GM21447 (cell line): ENCODE measurements around the gene AMH.
"Not testable (repeated sequence)": the region's sequence is repeated elsewhere in the genome, so short reads cannot be mapped to it uniquely, and the experiment has no call there.

ENCODE experiments used
- ATAC-seq: cut with Tn5 transposase; IDR thresholded peaks from one replicate; pipeline ENCODE4 v1.9.1; 2021; ENCODE audit not compliant: unreplicated experiment

Gene AMH

DNA sequence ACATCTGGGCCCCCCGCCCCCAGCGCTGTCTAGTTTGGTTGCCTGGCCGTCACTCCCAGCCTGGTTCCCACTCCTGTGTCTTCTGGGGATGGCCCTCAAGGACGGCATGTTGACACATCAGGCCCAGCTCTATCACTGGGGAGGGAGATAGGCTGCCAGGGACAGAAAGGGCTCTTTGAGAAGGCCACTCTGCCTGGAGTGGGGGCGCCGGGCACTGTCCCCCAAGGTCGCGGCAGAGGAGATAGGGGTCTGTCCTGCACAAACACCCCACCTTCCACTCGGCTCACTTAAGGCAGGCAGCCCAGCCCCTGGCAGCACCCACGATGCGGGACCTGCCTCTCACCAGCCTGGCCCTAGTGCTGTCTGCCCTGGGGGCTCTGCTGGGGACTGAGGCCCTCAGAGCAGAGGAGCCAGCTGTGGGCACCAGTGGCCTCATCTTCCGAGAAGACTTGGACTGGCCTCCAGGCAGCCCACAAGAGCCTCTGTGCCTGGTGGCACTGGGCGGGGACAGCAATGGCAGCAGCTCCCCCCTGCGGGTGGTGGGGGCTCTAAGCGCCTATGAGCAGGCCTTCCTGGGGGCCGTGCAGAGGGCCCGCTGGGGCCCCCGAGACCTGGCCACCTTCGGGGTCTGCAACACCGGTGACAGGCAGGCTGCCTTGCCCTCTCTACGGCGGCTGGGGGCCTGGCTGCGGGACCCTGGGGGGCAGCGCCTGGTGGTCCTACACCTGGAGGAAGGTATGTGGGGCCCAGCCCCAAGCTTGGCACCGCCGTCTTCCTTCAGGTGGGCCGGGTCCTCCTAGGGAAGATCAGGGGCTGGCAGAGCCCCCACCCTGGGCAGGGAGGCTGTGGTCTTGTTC, at the start of gene AMH:
Gene AMH (plus strand): TSS at position 314 of the 857 bp plus-strand sequence. CDS start 10 bp downstream, at position 324.
- no peak for ATAC-seq

DNA sequence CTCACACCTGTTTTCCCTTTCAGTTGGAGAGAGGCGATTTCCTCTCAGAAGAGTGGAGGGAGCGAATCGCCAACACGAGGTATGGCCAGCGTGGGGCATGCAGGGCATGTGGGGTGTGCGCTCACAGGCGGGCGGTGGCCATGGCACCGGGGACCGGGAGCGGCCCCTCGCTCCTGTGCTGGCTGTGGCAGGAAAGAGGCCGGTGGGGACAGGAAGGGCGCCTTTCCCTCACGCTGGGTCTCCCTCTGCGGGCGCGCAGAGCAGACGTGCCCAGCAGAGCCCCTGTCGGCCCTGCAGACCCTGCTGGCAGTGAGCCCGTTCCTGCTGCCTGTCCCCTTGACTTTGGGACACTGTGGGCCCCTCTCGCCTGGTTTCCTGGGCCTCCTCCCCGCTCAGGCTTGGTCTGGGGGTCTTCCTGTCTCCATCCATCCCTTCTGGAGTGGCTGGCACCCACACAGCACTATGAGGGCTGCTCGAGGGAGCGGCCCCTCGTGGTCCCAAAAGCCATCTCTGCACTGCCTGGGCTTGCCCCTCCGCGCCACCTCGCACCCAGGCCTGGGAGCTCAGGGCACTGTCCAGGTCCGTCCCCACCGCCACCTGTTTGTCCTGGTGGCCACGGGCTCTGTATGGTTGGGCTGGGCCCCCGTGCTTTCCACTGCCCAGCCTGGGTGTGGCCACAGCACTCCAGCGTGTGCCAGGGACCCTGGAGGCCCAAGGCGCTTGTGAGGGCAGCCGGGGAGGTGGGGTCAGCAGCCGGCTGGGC, 49.1 kb upstream of the AMH start:
- no peak for ATAC-seq

DNA sequence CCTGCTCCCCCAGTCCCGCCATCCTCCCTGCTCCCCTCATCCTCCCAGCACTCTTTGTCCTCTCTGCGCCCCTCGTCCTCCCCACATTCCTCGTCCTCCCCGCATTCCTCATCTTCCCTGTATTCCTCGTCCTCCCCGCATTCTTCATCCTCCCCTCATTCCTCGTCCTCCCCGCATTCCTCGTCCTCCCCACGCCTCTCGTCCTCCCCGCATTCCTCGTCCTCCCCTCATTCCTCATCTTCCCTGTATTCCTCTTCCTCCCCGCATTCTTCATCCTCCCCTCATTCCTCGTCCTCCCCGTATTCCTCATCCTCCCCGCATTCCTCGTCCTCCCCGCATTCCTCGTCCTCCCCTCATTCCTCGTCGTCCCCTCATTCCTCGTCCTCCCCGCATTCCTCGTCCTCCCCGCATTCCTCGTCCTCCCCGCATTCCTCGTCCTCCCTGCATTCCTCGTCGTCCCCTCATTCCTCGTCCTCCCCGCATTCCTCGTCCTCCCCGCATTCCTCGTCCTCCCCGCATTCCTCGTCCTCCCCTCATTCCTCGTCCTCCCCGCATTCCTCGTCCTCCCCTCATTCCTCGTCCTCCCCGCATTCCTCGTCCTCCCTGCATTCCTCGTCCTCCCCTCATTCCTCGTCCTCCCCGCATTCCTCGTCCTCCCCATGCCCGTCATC, 48.4 kb upstream of the AMH start:
- ATAC-seq = not testable (repeated sequence)

DNA sequence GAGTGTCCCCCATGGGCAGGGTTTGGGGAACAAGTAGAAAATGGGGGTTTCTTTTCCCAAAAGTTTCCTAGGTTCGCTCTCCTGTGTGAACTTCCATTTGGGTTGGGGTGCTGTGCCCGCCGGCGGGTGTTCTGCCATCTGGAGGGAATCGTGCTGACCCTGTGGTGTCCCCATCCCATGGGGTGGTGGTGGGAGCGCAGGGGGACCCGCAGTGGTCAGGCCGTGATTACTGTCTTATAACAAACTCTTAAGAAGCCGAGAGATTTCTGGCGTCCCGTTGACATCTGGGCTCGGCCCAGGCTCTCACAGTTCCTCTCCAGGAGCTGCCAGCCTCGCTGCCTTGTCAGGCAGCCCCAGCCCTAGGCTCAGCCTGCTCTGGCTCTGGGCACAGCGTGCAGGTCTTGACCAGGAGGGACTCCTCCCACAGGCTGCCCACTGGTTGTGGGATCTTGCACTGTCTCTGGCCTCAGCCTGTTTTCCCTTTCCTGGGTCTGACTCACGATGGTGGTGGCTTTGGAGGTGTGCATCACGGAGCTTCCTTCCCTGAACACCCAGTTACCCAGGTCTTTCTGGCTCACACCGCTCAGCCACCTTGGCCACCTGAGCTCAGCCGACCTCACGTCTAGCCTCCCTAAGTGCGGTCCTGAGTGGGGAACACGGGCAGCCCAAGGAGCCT, 47.5 kb upstream of the AMH start:
- ATAC-seq = no peak

DNA sequence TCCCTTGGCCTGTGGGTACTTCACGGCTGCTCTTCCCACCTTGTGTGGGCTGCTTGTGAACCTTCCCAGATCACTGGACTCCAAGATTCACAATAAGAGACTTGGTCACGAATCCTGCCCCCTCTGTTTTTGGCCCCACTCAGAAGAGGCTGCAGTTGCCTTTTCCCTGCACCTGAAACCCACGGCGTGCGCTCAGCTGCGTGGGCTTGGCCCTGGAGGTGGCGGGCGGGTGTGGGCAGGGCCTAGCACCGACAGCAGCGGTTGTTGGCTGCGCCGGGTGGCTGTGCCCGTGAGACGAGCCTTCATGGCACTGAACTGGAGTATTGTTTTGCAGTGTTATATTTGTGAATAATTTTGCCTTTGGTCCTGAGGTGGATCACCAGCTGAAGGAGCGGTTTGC, 46.8 kb upstream of the AMH start:
- no peak for ATAC-seq

DNA sequence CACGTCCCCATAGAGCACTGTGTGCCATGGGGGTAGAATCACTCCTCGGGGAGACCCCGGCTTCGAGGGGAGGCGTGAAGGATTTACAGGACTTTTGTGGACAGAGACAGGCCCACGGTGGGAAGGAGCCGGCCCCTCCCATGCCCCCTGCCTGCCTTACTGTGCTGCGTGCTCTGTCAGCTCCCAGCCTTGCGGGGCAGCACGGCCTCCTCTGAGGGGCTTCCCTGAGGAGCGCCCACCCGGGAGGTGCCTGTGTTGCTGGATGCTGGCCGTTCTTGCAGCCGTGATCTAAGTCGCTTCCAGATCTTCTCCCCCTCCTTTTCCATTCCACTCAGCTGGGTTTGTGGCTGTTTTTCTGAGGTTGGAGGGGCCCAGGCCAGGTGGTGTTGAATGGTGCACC, 42.1 kb upstream of the AMH start:
- no peak for ATAC-seq

DNA sequence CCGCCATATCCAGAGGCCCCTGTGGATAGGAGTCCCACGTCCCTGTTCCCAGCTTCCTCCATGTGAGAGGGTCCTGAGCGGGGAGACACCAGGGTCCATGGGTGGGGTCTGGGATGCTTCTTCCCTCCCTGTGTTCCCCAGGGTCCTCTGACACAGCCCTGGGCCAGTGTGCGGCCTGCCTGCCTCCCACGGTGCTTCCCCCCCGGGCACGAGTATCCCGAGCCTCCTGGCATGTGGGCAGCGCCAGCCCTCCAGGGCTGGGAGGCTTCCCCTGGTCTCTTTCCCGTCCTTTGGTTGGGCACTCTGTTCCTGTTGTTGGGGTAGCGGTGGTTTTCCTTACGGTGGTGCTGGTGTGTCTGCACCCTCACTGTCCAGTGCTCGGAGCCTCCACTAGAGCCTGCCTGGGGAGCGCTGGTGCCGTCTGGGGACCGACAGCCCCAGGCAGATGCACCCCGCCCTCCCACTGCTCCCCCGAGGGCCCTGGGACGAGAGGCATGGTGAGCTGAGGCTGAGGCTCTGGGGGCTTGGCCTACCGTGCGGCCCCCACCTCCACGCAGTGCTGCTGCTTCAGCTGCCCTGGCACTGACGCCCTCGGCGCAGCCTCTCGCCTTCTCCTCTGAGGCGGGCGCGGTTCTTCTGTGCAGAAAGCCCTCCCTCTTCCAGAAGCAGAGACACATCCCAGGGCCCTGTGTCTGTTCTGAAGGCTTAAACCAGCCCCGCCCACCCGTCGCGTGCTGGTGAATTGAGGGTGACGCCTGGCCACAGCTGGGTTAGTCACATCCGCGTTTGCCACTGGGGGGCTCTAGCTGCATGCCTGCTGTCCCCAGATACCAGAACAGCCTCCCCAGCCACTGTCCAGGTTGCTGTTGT, 40.9 kb upstream of the AMH start:
- no peak for ATAC-seq

DNA sequence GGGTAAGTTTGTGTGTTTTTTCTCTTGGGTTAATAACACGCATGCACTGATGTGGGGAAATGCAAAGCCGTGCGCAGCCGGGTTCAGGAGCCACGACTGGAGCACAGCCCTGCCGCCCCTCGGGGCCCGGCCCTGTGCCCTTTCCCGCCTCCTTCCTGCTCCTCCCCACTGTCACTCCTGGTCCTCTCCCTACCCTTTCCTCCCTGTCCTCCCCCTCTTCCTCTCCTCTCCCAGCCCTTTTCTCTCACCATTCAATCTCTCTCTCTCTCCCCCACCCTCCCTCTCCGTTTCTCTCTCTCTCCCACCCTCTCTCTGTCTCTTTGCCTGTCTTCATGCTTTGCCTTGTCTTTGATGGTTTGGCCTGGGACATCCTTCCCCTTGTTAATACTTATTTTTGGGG, 40.1 kb upstream of the AMH start:
- ATAC-seq = no peak

DNA sequence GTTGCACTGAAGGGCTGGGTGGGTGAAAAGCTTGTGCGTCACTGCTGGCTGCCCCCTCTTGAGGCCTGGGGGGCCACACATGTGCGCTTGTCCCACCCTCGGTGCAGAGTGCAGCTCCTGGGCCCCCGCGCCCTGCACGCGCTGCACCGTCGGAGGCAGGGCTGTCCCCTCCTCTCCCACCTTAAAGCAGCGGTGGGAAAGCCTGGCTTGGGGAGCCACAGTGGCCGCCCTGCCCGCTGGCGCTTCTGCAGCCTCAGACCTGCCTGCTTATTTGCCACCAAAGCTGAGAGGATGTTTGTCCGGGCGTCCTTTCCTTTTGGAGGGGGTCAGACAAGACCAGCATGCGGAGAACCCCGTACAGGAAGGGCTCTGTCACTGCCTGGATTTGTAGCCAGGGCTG, 39.7 kb upstream of the AMH start:
- no peak for ATAC-seq

DNA sequence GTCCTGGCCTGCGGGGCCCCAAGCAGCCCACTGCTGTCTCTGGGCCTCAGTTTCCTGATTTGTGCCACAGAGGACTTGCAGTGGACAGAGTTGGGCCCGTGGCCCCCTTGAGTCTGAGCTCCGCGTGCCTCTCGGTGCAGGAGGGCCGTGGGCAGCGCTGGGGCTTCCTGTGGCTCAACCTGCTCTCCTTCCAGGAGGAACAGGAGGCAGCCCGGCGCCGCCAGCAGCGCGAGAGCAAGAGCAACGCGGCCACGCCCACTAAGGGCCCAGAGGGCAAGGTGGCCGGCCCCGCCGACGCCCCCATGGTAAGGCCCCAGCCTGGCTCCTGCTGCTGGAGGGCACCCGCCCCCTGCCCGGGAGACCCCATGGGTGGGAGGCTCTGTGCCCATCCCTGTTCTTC, 38.9 kb upstream of the AMH start:
- ATAC-seq = no peak

DNA sequence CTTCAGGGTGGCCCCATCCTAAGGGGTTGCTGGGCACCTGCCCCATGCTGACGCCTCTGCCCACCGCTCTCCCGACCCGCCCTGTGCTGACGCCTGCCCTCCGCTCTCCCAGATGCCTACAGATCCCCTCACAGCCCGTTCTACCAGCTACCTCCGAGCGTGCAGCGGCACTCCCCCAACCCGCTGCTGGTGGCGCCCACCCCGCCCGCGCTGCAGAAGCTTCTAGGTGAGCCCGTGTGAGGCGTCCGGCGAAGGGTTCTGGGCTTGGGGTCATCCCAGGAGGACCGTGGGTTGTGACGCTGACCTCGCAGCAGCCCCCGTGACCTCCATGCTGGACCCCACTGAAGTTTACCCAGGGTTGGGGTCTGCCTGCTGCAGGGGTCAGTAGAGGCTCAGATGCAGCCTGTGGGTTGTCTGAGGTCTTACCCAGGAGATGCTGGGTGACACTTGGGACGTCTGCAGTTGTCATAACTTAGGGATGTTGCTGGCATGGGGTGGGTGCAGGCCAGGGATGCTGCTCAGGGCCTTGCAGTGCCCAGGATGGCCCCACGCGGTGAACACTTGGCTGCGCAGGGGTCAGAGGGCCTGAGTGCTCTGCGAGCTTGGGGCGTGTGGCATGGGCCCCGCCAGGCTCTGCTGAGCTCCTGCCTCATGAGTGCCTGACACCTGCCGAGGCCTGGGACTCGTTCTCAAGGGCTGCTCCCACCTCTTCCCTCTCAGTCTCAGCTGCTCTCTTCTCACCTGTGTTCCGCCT, 38.0 kb upstream of the AMH start:
- ATAC-seq = no peak

DNA sequence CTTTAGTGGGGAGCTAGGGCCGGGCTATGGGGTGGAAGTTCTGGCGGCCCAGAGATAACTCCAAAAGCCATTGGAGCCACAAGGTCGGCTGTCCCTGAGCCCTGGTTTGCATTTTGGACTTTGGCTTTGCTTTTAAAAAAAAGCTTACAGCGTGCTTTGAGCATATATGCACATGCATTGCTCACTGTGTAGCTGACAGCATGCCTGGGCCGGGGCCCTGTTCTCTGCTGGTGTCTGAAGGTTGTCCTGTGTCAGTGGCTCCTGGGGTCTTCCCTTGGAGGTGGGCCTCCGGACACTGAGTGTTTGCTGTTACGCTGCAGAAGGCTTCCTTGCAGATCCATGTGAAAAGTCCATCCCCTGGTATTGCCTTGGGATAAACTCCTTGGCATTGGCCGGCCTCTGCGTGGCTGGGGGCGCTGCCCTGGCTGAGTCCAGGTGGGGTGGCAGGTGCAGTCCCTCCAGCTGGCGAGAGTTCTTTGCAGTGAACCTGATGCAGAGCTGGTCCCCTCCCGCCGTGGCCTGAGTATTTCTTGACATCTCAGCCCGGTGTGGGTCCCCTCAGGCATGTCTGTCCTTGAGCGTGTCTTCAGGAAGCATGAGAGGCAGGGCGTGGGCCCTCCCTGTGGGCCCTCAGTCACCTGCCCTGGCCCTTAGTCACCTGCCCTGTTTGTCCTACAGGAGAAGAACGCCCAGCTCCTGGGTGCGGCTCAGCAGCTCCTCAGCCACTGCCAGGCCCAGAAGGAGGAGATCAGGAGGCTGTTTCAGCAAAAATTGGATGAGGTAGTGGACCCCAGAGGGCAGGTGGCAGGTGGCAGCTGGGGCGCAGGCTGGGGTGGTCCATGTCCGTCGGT, 36.0 kb upstream of the AMH start:
- ATAC-seq = no peak

DNA sequence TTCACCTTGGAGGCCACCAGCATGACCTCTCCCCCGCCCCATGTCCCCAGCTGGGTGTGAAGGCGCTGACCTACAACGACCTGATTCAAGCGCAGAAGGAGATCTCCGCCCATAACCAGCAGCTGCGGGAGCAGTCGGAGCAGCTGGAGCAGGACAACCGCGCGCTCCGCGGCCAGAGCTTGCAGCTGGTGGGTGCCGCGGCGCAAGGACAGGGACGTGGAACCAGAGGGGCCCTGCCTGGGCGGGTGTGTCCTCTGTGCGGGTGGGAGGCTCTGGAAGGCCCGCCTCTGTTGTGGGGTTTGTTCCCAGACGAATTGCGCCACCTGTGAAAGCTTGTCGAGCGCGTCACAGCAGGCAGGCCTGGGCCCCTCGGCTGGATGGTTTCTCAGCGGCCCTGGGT, 35.3 kb upstream of the AMH start:
- no peak for ATAC-seq

DNA sequence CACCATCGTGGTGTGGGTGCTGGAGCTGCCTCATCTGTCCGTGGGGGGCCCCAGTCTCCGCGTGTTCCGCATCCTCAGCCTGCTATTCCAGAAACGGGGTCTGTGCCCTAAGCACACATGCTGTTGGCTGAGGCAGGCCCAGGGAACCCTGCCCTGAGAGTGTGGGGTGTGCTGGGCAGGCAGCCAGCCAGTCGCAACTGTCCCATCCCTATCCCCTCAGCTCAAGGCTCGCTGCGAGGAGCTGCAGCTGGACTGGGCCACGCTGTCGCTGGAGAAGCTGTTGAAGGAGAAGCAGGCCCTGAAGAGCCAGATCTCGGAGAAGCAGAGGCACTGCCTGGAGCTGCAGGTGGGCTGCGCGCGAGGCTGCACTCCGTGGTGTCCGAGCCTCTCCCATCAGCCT, 34.9 kb upstream of the AMH start:
- ATAC-seq = no peak

DNA sequence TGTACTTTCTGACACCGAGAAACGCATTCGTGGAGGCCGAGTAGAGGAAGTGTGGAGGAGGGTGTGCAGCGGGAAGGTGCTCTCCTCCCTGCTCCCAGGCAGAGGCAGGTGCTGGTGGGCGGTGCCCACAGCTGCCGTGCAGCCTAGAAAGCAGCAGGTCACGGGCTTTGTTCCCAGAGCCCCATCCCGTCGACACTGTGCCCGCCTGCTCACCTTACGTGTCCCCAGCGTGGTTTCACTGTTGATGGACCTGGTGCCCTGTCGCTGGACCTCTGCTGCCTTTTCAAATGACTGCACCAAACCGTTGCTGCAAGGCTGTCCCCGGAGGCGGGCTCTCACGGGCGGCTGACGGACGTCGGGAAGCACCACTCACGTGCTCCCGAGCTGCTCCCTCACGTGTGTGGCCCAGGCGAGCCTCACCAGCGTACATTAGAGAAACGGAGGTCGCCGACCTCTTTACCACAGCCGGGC, 33.8 kb upstream of the AMH start:
- ATAC-seq = no peak

DNA sequence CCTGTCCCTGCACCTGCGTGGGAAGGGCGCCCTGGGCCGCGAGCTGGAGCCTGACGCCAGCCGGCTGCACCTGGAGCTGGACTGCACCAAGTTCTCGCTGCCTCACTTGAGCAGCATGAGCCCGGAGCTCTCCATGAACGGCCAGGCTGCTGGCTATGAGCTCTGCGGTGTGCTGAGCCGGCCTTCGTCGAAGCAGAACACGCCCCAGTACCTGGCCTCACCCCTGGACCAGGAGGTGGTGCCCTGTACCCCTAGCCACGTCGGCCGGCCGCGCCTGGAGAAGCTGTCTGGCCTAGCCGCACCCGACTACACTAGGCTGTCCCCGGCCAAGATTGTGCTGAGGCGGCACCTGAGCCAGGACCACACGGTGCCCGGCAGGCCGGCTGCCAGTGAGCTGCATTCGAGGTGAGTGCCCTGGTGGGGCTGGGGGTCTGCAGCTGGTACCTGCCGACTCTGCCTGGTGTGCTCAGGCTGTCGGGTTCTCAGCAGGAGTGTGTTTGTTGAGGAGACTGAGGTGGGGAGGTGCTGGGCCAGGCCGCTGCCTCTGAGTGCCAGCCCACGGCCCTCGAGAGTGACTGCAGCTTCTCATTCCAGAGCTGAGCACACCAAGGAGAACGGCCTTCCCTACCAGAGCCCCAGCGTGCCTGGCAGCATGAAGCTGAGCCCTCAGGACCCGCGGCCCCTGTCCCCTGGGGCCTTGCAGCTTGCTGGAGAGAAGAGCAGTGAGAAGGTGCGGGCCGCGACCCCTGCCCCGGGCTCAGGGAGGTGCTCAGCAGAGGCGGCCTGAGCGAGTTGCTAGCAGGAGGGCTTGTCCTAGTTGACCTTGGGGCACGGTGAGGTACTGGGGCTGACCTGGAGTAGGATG, 32.5 kb upstream of the AMH start:
- no peak for ATAC-seq

DNA sequence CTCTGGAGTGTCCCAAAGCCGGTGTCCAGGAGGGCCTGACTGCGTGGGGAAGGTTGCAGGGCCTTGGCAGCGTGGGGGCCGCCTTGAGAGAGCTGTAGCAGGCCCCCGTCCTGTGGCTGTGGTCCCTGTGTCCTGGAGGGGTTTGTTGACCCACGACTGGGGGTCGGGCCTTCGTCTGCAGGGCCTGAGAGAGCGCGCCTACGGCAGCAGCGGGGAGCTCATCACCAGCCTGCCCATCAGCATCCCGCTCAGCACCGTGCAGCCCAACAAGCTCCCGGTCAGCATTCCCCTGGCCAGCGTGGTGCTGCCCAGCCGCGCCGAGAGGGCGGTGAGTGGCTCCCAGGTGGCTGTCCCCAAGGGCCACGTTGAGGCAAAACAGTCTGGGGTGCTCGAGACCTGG, 31.5 kb upstream of the AMH start:
- ATAC-seq = no peak

DNA sequence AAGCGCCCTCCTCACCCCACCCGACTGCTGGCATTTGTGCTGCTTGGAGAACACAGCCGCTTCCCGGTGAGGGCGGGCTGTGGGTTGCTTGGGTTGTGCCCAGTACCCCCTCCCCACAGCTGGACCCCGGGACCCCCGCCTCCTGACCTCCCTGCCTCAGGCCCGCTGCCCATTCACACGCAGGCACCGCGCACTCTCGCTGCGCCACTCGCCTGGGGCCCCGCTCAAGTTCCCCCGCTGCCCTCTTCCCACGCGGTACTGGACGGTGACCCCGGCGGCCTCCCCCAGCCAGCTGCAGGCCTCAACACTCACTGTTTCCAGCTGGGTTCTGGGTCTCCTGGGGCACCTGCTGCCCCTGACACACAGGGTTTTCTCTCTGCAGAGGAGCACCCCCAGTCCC, 29.4 kb upstream of the AMH start:
- ATAC-seq = no peak
